ENCODE data around the gene MAL.
A peak's percentile ranks its signal among the peaks of the same experiment; 100 is the strongest.
"Not testable (repeated sequence)": the region's sequence is repeated elsewhere in the genome, so short reads cannot be mapped to it uniquely, and the experiment has no call there.

MAL gene

DNA sequence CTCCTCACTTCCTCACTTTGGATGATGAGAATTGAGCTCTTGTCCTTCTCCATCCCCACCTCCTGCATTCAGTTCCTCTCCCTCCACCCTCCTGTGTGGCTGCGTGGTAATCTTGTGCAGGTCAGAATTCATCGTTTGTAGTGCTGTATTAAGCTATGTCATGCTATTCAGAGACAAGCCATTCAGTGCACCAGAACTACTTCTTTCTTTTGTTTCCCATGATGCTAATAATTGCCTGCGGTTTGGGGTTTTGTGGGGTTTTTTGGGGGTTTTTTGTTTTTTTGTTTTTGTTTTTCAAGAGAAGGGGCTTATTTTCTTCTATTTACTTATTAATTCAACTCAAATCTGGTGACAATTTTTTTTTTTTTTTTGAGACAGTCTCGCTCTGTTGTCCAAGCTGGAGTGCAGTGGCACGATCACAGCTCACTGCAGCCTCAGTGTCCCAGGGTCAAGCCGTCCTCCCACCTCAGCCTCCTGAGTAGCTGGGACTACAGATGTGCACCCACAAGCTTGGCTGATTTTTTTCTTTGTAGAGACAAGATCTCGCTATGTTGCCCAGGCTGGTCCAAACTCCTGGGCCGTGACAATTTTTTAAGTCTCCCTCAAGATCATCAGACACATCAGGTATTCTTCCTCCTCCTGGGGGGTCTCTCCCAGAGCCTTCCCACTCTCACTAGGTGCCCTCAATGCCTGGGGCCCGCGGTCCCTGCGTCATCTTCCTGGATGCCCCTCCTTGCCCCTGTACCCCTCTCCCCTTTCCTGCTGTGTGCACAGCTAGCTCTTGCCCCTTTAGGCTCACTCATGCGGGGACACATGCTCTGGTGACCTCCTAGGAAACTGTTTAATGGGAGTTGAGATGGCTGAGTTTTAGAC, 37.8 kb downstream of the MAL start:
- DNase-seq, result no peak

DNA sequence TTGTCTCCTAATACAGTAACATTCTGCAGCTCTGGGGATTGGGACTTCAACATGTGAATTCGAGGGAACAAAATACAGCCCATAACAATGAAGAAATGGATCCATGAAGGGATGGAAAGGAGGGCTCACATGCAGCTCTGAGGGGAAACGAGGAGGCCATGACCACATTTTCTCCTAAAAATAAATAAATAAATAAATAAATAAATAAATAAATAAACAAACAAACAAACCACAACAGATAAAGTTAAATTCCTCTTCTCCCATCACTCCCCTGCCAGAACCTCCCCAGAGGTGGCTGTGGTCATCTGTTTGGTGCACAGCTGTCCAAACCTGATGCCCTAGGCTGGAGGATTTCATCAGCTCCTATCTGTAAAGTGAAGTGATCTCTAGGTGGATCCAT, 42.7 kb downstream of the MAL start:
- DNase-seq, result no peak

DNA sequence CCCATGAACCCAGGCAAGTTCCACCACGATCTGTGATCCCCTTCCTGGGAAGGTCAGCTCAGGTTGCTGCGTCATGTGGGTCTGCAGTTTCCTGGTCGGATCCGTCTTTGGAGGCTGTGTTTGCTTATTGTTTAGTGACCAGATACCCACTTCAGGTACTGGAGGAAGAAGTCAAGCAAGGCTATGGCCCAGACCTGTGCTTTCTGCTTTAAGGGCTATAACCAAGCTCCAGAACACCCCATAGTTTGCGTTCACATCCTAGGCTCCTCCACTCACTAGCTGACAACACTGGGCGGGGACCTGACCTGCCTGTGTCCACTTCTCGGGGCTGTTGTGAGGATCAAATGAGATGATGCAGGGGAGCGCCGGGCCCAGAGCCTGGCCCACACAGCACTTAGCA, 44.0 kb downstream of the MAL start:
- no peak for DNase-seq

DNA sequence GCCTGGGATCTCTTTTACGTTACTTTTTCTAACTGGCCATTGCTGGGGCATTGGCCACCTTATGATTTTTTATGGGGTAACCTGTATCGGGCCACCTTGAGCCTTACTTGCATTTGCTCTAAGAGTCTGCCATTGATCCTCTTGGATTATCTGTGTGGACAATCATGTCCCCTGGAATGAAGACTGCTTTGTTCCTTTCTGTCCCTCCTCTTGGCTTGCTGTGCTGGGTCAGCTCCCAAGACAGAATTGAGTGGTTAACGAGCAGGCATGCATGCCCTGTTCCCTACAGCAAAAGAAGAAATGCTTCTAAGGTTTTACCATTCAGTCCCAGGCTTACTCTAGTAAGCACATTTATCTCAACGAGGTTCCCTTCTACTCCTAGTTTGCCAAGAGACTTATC, 46.3 kb downstream of the MAL start:
- no peak for DNase-seq

DNA sequence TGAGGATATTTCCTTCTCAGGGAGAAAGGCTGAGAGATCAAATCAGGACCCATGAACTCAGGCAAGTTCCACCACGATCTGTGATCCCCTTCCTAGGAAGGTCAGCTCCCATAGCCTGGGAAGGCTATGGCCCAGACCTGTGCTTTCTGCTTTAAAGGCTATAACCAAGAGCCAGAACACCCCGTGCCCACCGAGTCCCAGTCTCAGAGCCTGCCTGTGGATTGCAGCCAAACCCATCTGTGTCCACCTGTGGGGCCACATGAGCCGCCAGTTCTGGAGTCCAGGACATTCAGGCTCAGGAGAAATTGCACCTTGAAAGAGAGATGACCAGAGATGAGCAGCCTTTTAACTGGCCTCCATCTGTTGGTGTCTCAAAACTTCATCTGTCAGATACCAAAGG, 46.9 kb downstream of the MAL start:
- no peak for DNase-seq

DNA sequence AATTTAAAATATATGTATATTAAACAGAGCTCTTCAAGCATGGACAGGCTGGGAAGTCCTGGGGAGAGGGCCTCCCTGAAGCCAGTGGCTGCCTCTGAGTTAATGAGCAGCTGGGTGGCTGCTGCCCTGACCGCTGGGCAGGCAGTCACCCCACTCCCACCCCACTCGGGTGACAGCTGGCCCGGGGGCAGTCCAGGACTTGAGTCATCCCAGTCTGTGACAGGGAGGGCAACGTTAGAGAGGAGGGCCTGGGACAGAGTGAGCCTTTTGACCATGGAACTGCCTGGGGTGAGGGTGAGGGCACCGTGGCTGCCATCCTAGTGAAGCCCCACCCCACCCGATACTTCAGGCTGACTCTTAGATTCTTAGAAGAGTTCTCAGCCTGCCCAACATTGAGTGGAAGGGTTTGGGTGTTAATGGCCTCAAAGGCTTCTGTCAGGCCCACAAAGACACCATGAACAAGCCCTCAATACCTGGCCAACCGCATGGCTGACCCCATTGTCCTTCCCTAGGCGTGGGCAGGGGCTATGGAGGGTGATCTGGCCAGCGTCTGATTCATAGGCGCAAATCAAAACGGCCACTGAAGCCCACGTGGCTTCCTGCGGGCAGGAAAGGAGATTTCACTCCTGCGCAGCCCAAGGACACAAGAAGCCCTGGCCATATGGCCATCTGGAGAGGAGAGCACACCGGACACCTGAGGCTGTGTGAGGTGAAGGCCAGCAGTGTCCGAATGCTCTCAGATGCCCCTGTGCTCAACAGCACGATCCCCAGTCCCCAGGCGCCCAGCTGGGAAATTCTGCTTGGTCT, 48.6 kb downstream of the MAL start:
- DNase-seq, result no peak

DNA sequence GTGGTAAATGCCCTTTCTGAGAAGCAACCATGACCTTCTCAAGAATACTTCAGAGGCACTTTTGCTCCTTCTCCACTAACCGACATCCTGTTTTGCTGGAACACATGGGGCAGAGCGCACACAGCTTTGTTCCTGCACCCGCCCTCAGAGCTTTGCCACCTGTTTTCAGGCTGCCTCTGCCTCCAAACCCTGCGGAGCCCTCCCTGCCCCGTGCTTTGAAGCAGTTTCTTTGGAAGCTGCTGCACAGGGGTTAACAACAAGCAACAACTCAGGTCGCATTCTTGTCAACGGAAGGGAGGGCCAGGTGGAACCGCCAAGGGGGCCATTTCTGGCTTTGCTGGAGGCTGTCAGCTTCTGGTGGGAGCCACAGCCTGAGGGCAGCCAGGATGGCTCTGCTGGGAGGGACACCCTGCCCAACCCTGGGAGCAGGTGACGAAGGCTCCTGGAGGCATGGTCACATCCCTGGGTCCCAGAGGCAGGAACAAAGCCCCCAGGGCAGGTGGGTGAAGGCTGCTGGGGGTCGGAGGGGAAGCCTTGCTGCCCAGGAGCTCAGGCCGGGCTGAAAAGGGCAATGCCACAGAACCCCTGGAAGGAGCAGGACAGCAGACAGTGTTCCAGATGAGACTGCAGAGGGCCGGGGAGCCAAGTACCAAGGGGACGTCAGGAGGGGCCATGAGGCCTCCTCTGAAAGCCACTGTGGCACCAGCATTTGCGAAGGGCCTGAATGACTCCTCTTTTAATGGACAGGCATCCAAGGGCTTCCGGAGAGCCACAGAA, 49.3 kb downstream of the MAL start:
- no peak for DNase-seq

DNA sequence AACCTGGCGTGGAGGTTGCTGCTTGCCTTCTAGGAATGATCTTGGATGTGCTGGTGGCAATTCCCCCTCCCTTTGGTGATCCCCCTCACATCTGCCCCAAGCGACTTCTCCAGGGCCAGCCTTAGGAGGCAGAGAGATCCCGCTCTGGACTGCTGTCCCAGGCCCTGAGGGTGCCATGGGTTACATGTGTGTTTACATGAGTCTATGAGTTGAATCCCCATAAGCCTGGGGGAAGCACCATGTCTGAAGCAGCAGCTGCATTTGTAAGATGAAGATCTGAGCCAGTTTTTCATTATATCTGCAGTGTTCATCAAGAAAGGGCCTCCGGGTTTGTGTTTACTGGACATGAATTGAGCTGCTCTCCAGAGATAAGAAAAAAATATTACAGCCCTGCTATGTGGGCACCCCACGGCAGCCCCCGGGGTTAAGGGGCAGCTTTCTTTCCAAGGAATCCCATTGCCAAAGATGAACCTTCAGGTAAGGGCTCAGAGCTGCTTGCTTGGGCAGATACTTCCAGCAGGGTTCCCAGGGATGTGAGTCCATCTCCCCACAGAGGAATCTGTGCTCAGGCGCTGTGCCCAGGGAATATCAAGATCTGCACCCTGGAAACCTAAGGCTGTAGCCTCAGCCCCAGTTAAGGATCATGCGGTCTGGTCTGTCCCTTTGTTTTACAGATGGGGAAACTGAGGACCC, 50.1 kb downstream of the MAL start:
- DNase-seq, result no peak

DNA sequence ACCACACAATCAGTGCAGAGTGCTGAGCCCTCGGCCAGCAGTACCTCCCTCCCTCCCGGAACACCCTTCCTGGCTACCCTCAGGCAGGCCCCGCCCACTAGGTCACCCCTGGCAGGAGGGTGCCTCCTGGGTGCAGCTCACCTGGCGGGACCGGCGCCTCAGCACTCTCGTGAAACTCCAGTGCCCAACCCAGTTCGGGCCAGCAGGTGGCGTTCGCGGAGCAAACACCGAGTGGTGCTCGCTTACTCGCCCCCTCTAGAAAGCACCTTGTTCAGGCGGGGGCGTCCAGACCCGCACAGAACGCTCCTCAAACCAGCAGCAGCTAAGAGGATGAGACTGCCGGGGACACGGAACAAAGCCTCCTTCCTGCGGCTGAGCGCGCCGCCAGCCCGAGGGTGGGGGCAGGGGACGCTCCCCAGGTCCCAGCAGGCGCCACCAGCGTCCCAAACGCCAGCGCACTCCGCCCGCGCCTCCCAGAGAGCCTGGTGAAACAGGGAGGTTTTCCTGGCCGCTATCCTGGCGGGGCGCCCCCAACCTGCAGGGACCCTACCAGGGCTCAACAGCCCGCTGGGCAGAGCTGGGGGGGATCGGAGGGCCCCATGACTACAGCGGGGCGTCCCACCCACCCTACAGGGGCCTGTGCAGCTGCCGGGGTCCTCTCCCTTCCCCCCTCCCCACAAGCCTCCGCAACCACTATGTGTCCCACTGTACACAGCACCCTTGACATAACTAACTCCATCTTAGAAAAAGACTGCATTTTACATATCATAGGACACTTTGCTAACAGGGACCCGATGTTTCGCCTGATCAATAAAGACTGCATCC, 51.4 kb downstream of the MAL start:
- DNase-seq, result peak; percentile 39

DNA sequence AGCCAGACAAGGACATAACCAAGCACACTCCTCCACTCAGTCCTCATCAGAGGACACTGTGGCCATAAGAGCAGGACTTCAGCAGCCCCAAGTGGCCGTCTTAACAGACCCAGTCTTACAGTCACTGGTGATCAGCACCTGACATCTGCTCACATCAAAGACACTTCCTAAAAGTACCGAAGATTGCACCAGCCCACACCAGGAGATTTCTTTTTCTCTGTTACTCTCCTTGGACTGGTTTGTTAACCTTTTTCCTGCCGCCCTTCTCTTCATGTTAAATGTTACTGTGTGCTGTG, 52.0 kb downstream of the MAL start:
- no peak for DNase-seq

DNA sequence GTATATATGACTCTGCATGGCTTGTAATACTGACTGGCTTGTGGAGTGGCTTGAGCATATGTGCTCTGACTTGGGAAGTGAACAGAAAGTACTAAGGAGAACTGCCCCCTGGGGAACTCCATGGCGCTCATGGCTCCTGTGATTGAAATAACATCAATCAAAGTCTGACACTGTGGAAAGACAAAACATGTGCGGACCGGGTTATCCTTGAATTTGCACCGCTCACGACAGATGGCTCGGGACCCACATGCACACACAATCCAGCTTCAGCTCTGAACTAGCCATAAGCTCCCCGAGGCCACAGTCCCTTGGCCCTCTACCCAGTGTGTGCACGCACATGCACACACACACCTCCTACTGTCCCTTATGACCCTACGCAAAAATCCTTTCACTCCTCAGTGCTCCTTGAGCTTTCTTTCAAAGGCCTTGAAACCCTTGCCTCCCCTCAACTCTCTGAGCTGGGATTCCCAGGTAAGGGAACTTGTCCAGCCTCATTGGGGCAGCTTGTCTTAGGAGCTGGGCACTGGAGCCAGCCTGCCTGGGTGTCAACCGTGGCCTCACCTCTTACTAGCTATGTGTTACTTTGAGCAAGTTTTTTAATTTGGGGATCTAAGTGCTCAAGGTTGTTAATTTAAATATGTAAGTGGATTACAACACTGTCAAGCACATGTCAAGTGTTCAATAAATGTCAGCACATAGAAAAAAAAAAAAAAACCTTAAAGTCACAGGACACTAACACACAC, 52.5 kb downstream of the MAL start:
- no peak for DNase-seq

DNA sequence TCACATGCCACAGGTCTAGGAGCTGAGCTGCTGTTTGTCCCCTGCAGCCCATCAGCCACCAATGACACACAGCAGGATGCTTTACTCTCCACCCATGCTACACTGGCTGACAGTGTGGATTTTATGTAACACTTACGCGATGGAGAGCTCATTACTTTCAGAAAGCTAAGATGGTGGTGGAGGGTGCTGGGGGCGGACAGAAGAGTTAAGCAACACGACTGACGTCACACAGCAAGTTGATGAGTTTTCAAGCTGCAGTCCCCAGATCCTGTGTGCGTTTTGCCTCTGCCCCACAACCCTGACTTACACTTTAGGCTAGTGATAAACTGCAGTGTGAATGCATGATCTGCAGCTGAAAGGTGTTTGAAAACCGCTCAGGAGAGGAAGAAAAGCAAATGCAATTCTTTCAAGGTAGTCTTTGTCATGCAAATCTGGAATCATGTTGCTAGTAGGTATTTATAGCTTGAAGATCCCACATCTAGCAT, 53.7 kb downstream of the MAL start:
- DNase-seq, result no peak

DNA sequence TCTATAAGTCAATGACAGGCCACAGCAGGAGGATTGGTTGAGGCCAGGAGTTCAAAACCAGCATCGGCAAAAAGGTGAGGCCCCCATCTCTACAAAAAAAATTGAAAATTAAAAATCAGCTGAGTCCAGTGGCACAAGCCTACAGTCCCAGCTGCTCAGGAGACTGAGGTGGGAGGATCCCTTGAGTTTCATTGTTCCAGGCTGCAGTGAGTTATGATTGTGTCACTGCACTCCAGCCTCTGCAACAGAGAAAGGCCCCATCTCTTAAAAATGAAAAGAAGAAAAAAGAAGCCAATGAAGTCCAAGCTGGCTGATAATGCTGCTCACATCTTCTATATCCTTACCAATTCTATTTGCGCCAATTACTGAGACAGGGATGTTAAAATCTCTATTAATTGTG, 57.0 kb downstream of the MAL start:
- no peak for DNase-seq

DNA sequence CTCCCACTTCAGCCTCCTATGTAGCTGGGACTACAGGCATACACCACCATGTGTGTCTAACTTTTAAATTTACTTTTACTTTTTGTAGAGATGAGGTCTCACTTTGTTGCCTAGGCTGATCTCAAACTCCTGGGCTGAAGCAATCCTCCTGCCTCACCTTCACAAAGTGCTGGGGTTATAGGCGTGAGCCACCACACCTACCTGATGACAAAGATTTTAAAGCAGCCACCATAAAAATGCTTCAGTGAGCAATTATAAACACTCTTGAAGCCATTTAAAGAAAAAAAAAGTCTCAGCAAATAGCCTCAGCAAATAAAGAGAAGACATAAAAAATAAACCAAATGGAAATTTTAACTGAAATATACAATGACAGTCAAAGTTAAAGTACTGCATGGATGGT, 60.5 kb downstream of the MAL start:
- no peak for DNase-seq

DNA sequence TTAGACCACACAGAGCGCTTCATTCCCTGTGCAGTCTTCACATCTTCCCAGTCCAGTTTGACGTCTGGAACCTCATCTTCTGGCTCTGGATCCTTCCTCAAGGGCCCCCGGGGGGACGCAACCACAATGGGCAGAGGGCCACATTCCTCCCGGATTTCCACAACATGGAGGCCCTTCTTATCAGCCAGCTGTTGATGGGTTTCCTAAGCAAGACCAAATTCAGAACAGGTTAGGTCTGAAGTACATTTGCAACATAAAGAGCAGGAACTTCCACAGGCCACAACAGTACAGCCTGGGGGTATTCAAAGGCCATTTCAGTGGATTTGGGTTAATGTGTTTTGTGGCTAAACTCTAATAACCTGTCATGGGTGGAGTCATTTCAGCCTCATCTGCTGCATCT, 61.9 kb downstream of the MAL start:
- DNase-seq, result no peak

DNA sequence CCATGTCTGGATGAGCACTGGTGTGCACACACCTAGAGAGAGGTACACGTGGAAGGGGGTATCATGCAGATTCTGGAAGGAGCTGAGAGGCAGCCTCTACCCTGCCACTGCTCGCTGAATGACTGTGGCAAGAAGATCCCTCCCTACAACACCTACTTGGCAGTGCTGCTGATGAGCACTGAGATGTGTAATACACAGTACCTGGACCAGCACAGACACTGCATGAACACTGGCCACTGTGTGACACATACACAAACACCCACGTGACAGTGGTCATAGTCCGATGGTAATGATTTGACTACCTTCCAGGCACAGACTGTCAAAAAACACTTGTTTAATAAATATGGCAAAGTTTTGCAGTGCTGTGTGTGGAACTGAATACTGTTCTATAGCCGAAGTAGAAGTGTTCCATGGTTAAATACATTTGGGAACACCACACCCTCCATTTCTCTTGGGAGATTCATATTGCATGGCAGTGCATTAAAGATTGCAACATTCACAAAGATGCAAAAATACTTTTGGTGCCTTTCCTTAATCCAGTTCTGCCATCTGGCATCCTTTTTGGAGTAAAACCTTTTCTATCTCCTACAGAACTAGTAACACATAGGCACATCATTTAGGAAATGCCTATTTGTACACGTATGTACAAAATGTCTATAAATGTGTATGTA, 66.5 kb downstream of the MAL start:
- DNase-seq, result no peak

DNA sequence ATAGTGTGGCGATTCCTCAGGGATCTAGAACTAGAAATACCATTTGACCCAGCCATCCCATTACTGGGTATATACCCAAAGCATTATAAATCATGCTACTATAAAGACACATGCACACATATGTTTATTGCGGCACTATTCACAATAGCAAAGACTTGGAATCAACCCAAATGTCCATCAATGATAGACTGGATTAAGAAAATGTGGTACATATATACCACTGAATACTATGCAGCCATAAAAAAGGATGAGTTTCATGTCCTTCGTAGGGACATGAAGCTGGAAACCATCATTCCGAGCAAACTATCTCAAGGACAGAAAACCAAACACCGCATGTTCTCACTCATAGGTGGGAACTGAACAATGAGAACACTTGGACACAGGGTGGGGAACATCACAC, 72.8 kb downstream of the MAL start:
- not testable (repeated sequence) for DNase-seq

DNA sequence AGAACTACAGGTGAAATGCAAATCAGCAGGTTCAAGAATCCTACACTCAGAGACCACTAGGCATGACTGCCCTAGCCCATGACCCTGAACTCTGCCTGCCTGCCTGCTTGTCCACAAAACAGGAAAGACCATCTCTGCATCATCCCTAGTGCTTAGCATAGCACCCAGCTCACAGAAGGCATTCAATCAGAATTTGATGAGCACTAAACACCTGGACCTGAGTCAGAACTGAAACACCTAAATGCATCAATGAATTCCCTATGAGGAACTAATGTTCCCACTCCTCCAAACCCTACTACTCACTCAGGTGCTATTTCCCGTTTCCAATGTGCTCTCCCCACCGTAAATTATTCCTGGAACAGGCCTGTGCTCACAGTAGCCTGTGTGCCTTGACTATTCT, 74.4 kb downstream of the MAL start:
- DNase-seq, result no peak

All from fibroblast of upper back skin (primary cell).